22Rv1 (cell line): ENCODE results near the gene SYN1.

ENCODE experiments used
- ZFX ChIP-seq: fragments of 450-650 bp; IDR thresholded peaks from 2 replicates; pipeline ENCODE4 v1.6.1; 2017; ENCODE audit warnings: antibody characterized with exemption, borderline replicate concordance
- TF ChIP-seq, protein P1 (sequence below): fragments of 450-650 bp; IDR thresholded peaks from 2 replicates; pipeline ENCODE4 v1.5.1; 2017; ENCODE audit warnings: mild to moderate bottlenecking

DNA sequence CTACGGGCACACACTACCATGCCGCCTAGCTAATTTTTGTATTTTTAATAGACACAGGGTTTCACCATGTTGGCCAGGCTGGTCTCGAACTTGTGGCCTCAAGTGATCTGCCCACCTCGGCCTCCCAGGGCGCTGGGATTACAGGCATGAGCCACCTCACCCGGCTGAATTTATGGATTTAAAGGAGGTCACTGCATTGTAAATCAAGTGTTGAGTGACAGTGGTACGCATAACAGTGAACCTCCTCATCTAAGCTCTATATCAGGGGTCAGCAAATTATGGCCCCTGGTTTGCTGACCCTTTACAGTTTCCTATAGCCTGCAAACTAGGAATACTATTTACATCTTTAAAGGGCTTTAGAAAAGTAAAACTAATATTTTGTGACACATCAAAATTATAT, 41.9 kb upstream of the SYN1 start:
- TF ChIP-seq, protein P1, sequence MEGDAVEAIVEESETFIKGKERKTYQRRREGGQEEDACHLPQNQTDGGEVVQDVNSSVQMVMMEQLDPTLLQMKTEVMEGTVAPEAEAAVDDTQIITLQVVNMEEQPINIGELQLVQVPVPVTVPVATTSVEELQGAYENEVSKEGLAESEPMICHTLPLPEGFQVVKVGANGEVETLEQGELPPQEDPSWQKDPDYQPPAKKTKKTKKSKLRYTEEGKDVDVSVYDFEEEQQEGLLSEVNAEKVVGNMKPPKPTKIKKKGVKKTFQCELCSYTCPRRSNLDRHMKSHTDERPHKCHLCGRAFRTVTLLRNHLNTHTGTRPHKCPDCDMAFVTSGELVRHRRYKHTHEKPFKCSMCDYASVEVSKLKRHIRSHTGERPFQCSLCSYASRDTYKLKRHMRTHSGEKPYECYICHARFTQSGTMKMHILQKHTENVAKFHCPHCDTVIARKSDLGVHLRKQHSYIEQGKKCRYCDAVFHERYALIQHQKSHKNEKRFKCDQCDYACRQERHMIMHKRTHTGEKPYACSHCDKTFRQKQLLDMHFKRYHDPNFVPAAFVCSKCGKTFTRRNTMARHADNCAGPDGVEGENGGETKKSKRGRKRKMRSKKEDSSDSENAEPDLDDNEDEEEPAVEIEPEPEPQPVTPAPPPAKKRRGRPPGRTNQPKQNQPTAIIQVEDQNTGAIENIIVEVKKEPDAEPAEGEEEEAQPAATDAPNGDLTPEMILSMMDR = no peak
- no peak for TF ChIP-seq ZFX
